ENCODE results near the gene PNPO. TPM values are rescaled to one million over a fixed set of nuclear protein-coding genes. Genes with fewer than 3 reads are reported as not detected.
"Not testable (repeated sequence)": the region's sequence is repeated elsewhere in the genome, so short reads cannot be mapped to it uniquely, and the experiment has no call there.

The PNPO gene
- total RNA-seq, 3 donors from 2014 or later: 82.8 to 83.5 (median 83.2) TPM

DNA sequence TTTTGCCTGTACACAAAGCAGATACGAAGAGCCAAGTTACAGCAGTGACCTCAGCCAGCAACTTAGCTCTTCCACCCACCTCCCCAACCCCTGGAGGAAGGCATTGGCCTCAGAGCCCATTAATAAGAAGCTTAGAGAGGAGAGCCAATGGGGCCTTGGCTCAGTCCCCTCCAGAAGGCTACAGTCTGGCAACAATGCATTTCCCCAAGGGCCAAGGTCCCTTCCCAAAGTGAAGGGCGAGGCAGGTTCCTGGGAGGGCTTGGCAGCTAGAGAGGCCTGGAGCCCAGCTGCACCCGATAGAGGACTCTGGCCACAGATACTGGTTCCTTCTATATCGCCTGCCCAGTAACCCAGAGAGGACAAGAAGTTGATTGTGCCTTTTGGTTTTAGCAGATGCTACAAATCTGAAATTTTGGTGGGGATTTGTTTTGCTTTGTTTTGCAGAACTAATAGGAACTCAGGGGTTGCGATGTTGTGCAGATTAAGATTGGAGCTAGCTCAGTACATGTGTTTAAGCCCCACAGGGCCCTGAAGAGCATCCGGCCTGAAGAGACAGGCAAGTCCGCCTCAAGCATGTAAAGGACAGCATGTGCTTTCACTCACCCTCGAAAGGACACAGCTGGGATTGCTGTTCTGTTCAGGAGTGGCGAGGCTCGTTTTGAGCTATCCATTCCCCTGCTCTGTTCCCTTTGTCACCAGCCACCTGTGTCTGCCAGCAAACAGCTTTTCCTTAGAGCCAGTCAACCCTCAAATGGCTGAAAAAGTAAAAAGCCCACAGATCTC, 12.0 kb upstream of the PNPO start:
- DNase-seq (no peak), ATAC-seq (no peak)
- Mint-ChIP-seq H3K27me3 (ENCODE audit: low read depth) (no peaks in the 10 kb centered on the region), H3K36me3 (ENCODE audit: insufficient read depth) (peaks cover 34% of the 10 kb centered on the region), H3K4me1 (ENCODE audit: low read depth) (no peaks in the 10 kb centered on the region), H3K9me3 (no peaks in the 10 kb centered on the region), H3K4me3 (no peak overlapping the region)

GRCh38 chr17:47931848-47932247, 9.5 kb upstream of the PNPO start:
- no peak overlapping the region for H3K4me3 Mint-ChIP-seq
- no peaks in the 10 kb centered on the region for H3K4me1 Mint-ChIP-seq (ENCODE audit: low read depth)
- ATAC-seq (no peak), DNase-seq (no peak)
- H3K27me3 Mint-ChIP-seq (ENCODE audit: low read depth): no peaks in the 10 kb centered on the region
- H3K9me3 Mint-ChIP-seq: no peaks in the 10 kb centered on the region
- H3K36me3 Mint-ChIP-seq (ENCODE audit: insufficient read depth): peaks cover 25% of the 10 kb centered on the region

DNA sequence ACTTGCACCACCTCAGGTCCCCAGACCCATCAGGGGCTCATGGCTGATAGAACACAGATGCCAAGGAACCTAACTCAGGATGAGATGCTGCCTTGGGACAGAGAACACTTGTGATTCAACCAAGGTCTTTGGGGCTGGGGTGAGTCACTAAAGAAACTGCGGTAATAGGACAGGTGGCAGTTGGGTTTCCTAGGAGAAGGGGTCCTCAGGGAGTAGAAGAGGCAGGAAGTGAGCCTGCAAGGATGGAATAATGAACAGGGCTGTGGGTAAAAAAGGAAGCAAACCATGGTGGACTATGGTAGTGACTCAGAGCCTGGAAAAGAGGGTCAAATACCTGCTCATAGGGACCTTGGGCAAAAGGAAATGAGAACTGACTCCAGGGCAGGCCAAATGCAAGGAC, 6.5 kb upstream of the PNPO start:
- ATAC-seq: no peak
- Mint-ChIP-seq H3K27me3 (ENCODE audit: low read depth) (no peaks in the 10 kb centered on the region), H3K4me1 (ENCODE audit: low read depth) (no peaks in the 10 kb centered on the region), H3K4me3 (no peak overlapping the region), H3K36me3 (ENCODE audit: insufficient read depth) (peaks cover 7% of the 10 kb centered on the region), H3K9me3 (no peaks in the 10 kb centered on the region)
- no peak for DNase-seq

DNA sequence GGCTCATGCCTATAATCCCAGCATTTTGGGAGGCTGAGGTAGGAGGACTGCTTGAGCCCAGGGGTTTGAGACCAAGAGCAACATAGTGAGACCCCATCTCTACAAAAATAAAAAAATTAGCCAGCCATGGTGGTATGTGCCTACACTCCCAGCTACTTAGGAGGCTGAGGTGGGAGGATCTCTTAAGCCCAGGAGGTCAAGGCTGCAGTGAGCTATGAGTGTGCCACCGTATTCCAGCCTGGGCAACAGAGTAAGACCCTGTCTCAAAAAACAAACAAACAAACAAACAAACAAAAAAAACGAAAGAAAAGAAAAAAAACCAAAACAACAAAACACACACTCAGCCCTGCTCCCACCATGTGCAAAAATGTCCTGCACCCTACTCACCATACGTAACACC, 5.9 kb upstream of the PNPO start:
- H3K27me3 Mint-ChIP-seq (ENCODE audit: low read depth); H3K4me1 Mint-ChIP-seq (ENCODE audit: low read depth); DNase-seq; ATAC-seq; H3K36me3 Mint-ChIP-seq (ENCODE audit: insufficient read depth); H3K9me3 Mint-ChIP-seq; H3K4me3 Mint-ChIP-seq: not testable (repeated sequence)

- H3K27me3 Mint-ChIP-seq (ENCODE audit: low read depth): no peaks in the 10 kb centered on the region
- DNase-seq: no peak
- peaks cover 2% of the 10 kb centered on the region for H3K36me3 Mint-ChIP-seq (ENCODE audit: insufficient read depth)
- no peak overlapping the region for H3K4me3 Mint-ChIP-seq
- ATAC-seq: no peak
- H3K9me3 Mint-ChIP-seq: peaks cover 2% of the 10 kb centered on the region
- peaks cover 3% of the 10 kb centered on the region for H3K4me1 Mint-ChIP-seq (ENCODE audit: low read depth)
These were observed 5.4 kb upstream of the PNPO start for GRCh38 chr17:47935961-47936360.

GRCh38 chr17:47937941-47938340, 3.4 kb upstream of the PNPO start:
- Mint-ChIP-seq H3K4me3 (no peak overlapping the region), H3K9me3 (peaks cover 5% of the 10 kb centered on the region), H3K4me1 (ENCODE audit: low read depth) (peaks cover 18% of the 10 kb centered on the region), H3K27me3 (ENCODE audit: low read depth) (no peaks in the 10 kb centered on the region), H3K36me3 (ENCODE audit: insufficient read depth) (peaks cover 1% of the 10 kb centered on the region)
- ATAC-seq (no peak), DNase-seq (no peak)

- ATAC-seq: peak in 1 of 2 donors; percentile 9
- peak overlapping the region; percentile 91 for H3K4me3 Mint-ChIP-seq
These were observed 732 bp downstream of the PNPO start for GRCh38 chr17:47942096-47942510.

DNA sequence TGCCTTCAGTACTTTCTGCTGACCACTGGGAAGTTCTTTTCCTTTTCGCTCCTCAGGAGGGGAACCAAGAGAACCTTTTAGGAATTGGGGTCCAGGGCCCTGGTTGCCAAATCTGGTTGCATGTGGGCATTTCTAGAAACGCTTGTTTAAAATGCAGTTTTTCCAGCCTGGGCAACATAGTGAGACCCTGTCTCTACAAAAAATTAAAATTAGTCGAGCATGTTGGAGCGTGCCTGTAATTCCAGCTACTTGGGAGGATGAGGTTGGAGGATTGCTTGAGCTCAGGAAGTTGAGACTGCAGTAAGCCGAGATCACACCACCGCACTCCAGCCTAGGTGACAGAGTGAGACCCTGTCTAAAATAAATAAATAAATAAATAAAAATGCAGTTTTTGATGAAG, 1.2 kb downstream of the PNPO start:
- peaks cover 9% of the 10 kb centered on the region for H3K36me3 Mint-ChIP-seq (ENCODE audit: insufficient read depth)

More at GRCh38 chr17:47942096-47942510, 732 bp downstream of the PNPO start:
- peaks cover 5% of the 10 kb centered on the region for H3K9me3 Mint-ChIP-seq
- no peaks in the 10 kb centered on the region for H3K27me3 Mint-ChIP-seq (ENCODE audit: low read depth)
- peaks cover 9% of the 10 kb centered on the region for H3K36me3 Mint-ChIP-seq (ENCODE audit: insufficient read depth)
- no peak for DNase-seq
- H3K4me1 Mint-ChIP-seq (ENCODE audit: low read depth): peaks cover 39% of the 10 kb centered on the region

GRCh38 chr17:47945080-47945479, 3.7 kb downstream of the PNPO start:
- ATAC-seq: no peak
- DNase-seq: no peak
- H3K36me3 Mint-ChIP-seq (ENCODE audit: insufficient read depth): peaks cover 16% of the 10 kb centered on the region
- no peak overlapping the region for H3K4me3 Mint-ChIP-seq
- no peaks in the 10 kb centered on the region for H3K27me3 Mint-ChIP-seq (ENCODE audit: low read depth)
- H3K9me3 Mint-ChIP-seq: peaks cover 5% of the 10 kb centered on the region
- peaks cover 54% of the 10 kb centered on the region for H3K4me1 Mint-ChIP-seq (ENCODE audit: low read depth)

More for the DNA sequence above, 1.2 kb downstream of the PNPO start:
- Mint-ChIP-seq H3K4me3 (peak overlapping the region; percentile 91), H3K4me1 (ENCODE audit: low read depth) (peaks cover 41% of the 10 kb centered on the region), H3K27me3 (ENCODE audit: low read depth) (no peaks in the 10 kb centered on the region), H3K9me3 (peaks cover 5% of the 10 kb centered on the region)
- no peak for ATAC-seq
- DNase-seq: no peak

- Mint-ChIP-seq H3K36me3 (ENCODE audit: insufficient read depth) (peaks cover 16% of the 10 kb centered on the region), H3K9me3 (peaks cover 5% of the 10 kb centered on the region), H3K27me3 (ENCODE audit: low read depth) (no peaks in the 10 kb centered on the region), H3K4me3 (no peak overlapping the region), H3K4me1 (ENCODE audit: low read depth) (peaks cover 57% of the 10 kb centered on the region)
- ATAC-seq (no peak), DNase-seq (no peak)
These were observed 4.4 kb downstream of the PNPO start for GRCh38 chr17:47945529-47946508.

- H3K36me3 Mint-ChIP-seq (ENCODE audit: insufficient read depth): peaks cover 16% of the 10 kb centered on the region
- DNase-seq (no peak), ATAC-seq (no peak)
- H3K4me1 Mint-ChIP-seq (ENCODE audit: low read depth): peaks cover 51% of the 10 kb centered on the region
- no peaks in the 10 kb centered on the region for H3K27me3 Mint-ChIP-seq (ENCODE audit: low read depth)
- H3K4me3 Mint-ChIP-seq: no peak overlapping the region
- no peaks in the 10 kb centered on the region for H3K9me3 Mint-ChIP-seq
These were observed 5.1 kb downstream of the PNPO start for GRCh38 chr17:47946516-47946915.

- DNase-seq (peak; percentile 68), ATAC-seq (peak; percentile 80 to 83)
- H3K36me3 Mint-ChIP-seq (ENCODE audit: insufficient read depth): peaks cover 16% of the 10 kb centered on the region
- peaks cover 48% of the 10 kb centered on the region for H3K4me1 Mint-ChIP-seq (ENCODE audit: low read depth)
- no peaks in the 10 kb centered on the region for H3K9me3 Mint-ChIP-seq
- no peaks in the 10 kb centered on the region for H3K27me3 Mint-ChIP-seq (ENCODE audit: low read depth)
- H3K4me3 Mint-ChIP-seq: no peak overlapping the region
These were observed 5.6 kb downstream of the PNPO start for GRCh38 chr17:47946929-47947397.

- H3K4me3 Mint-ChIP-seq: no peak overlapping the region
These were observed 7.4 kb downstream of the PNPO start for GRCh38 chr17:47948706-47949196.

GRCh38 chr17:47949197-47949759, 7.9 kb downstream of the PNPO start:
- no peaks in the 10 kb centered on the region for H3K9me3 Mint-ChIP-seq
- peaks cover 37% of the 10 kb centered on the region for H3K4me1 Mint-ChIP-seq (ENCODE audit: low read depth)
- H3K4me3 Mint-ChIP-seq: peak overlapping the region; percentile 64
- H3K27me3 Mint-ChIP-seq (ENCODE audit: low read depth): no peaks in the 10 kb centered on the region
- DNase-seq (peak; percentile 73), ATAC-seq (peak; percentile 74 to 80)
- H3K36me3 Mint-ChIP-seq (ENCODE audit: insufficient read depth): peaks cover 12% of the 10 kb centered on the region

More at GRCh38 chr17:47948706-47949196, 7.4 kb downstream of the PNPO start:
- DNase-seq (no peak), ATAC-seq (peak; percentile 9 to 17)
- Mint-ChIP-seq H3K9me3 (no peaks in the 10 kb centered on the region), H3K4me1 (ENCODE audit: low read depth) (peaks cover 38% of the 10 kb centered on the region), H3K27me3 (ENCODE audit: low read depth) (no peaks in the 10 kb centered on the region), H3K36me3 (ENCODE audit: insufficient read depth) (peaks cover 13% of the 10 kb centered on the region)
